HUES64 (cell line): ENCODE data around the gene GNG3. TPM values are rescaled to one million over a fixed set of nuclear protein-coding genes. Genes with fewer than 3 reads are reported as not detected.

Experiments used
- H3K27ac ChIP-seq: 2 replicates; pipeline ENCODE4 v1.7.0; 2013; ENCODE audit warnings: low read depth, low read length, inconsistent platforms
- H3K27me3 ChIP-seq: 2 replicates; pipeline ENCODE4 v1.6.1; 2013; ENCODE audit warnings: mild to moderate bottlenecking, low read length; ENCODE audit not compliant: insufficient read depth
- H3K36me3 ChIP-seq: 2 replicates; pipeline ENCODE4 v1.6.1; 2013; ENCODE audit warnings: mild to moderate bottlenecking, low read length; ENCODE audit not compliant: insufficient read depth
- H3K4me1 ChIP-seq: 2 replicates; pipeline ENCODE4 v1.6.1; 2013; ENCODE audit warnings: mild to moderate bottlenecking, low read length, moderate library complexity; ENCODE audit not compliant: insufficient read depth
- H3K4me3 ChIP-seq: 2 replicates; pipeline ENCODE4 v1.5.1; 2013; ENCODE audit warnings: mild to moderate bottlenecking, low read length, moderate library complexity
- H3K9ac ChIP-seq: 2 replicates; pipeline ENCODE4 v1.6.1; 2013; ENCODE audit warnings: mild to moderate bottlenecking, low read depth, low read length
- H3K9me3 ChIP-seq: 2 replicates; pipeline ENCODE4 v1.6.1; 2013; ENCODE audit warnings: low read depth, low read length; ENCODE audit not compliant: insufficient read depth
- WGBS: fragments of 150-250, 120-280 bp; methylation state at CpG from one replicate; pipeline ENCODE4 v1.1.7; 2013; ENCODE audit warnings: missing lambda C conversion rate; 5-methylcytosine and 5-hydroxymethylcytosine counted together
- polyA plus RNA-seq, 2 experiments: library from polyadenylated mRNA; stranded (reverse); fragments of 50-300 nt; gene quantifications; one replicate each; pipeline ENCODE4 v1.2.3, GENCODE V29; 2013

The GNG3 gene
- 6.3 TPM for polyA plus RNA-seq (2013, experiment 1 of 2)
- polyA plus RNA-seq (2013, experiment 2 of 2), result 5.3 TPM

DNA sequence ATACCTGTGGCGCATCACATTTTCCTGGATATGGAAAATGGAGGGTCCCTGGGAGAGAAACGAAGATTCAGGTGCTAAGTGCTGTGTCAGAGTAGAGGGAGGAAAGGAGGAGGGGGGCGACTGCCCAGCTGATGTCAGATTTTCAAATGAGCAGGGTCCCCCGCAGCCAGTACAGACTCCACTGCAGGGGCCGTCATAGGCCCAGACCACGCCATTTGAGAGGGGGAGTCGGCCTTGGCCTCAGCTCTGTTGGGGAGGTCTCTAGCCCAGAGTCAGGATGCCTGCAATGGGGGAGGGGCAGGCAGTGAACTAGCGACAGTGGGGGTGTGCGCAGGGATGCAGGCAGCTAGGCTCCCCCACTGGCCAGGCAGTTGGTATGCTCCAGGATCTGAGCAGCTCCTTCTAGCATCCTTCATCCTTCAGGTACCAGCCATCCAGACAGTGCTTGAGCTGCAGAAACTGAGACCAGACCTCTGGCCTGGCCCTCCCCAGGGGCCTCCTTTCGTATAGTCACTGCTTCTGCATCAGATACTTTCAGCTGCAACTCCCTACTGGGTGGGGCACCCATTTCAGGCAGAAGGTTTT lies at the start of gene GNG3, which contains the start of gene BSCL2:
Gene GNG3, plus strand, starts transcription at position 400 of the 585 bp plus-strand sequence. CDS start 620 bp downstream, outside the sequence.
Gene BSCL2, minus strand, starts transcription at position 148 of the 585 bp plus-strand sequence. CDS start 229 bp downstream, outside the sequence.
- Histone ChIP-seq H3K36me3 (peaks cover 28% of the 10 kb centered on the region), H3K27ac (peak within 1 kb of the TSS; percentile 80; the same call in 1 of the 2 replicates), H3K9ac (peak within 1 kb of the TSS; percentile 77), H3K27me3 (no peaks in the 10 kb centered on the region), H3K4me1 (peaks cover 21% of the 10 kb centered on the region), H3K9me3 (no peaks in the 10 kb centered on the region), H3K4me3 (peak within 1 kb of the TSS; percentile 82)
- 3% methylated on average over 9 of the region's 10 CpGs for WGBS

DNA sequence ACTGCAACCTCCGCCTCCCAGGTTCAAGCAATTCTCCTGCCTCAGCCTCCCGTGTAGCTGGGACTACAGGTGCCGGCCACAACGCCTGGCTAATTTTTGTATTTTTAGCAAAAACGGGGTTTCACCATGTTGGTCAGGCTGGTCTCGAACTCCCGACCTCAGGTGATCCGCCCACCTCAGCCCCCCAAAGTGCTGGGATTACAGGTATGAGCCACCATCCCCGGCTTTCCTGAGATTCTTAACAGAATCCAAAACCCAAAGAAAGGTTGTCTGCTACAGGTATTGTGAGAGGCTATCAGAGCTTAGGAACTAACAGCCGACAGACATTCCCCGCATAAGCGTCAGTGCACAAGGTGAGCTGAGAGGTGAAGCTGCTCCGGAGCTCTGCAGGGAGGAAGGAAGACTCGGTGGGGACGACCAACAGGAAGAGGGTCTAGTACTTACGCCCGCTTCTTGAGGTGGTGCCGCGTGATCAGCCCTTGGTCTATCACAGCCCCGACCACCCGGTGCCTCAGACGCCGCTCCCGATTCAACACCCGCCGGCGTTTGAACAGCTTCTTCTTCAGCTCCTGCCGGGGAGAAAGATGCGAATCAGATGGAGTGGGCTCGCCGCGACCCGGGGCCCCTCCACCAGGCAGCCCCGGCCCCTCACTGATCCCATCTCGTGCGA lies 42.9 kb upstream of the GNG3 start:
- Histone ChIP-seq H3K27me3 (no peaks in the 10 kb centered on the region), H3K36me3 (peaks cover 42% of the 10 kb centered on the region), H3K9ac (peak overlapping the region; percentile 100), H3K4me1 (peaks cover 9% of the 10 kb centered on the region; the same call in 1 of the 2 replicates), H3K9me3 (no peaks in the 10 kb centered on the region), H3K27ac (peak overlapping the region; percentile 98), H3K4me3 (peak overlapping the region; percentile 99)
- 2% methylated on average over 36 of the region's 36 CpGs for WGBS

- under 1% methylated on average over 46 of the region's 47 CpGs for WGBS
- no peaks in the 10 kb centered on the region for H3K9me3 ChIP-seq
- peak within 1 kb of the TSS; percentile 98 for H3K27ac ChIP-seq
- peak within 1 kb of the TSS; percentile 99 for H3K4me3 ChIP-seq
- H3K36me3 ChIP-seq, result peaks cover 42% of the 10 kb centered on the region
- H3K9ac ChIP-seq, result peak within 1 kb of the TSS; percentile 100
- H3K27me3 ChIP-seq, result no peaks in the 10 kb centered on the region
- H3K4me1 ChIP-seq, result peaks cover 9% of the 10 kb centered on the region; the same call in 1 of the 2 replicates
Observed at GRCh38 chr11:62665075-62665598, 42.3 kb upstream of the GNG3 start, which contains the start of the genes C11orf98 and CSKMT. Gene C11orf98 (minus strand): TSS chr11:62665210. CDS start chr11:62665169, 41 bp downstream. Gene CSKMT (plus strand): TSS chr11:62665312. CDS start chr11:62665880, 568 bp downstream.

- H3K36me3 ChIP-seq, result peaks cover 42% of the 10 kb centered on the region
- peaks cover 9% of the 10 kb centered on the region; the same call in 1 of the 2 replicates for H3K4me1 ChIP-seq
- H3K4me3 ChIP-seq, result peak overlapping the region; percentile 99
- 4% methylated on average over 39 of the region's 39 CpGs for WGBS
- H3K27me3 ChIP-seq, result no peaks in the 10 kb centered on the region
- no peaks in the 10 kb centered on the region for H3K9me3 ChIP-seq
- peak overlapping the region; percentile 100 for H3K9ac ChIP-seq
- H3K27ac ChIP-seq, result peak overlapping the region; percentile 98
Observed at GRCh38 chr11:62665599-62666258, 41.7 kb upstream of the GNG3 start.

GRCh38 chr11:62666259-62666926 lies 41.1 kb upstream of the GNG3 start:
- Histone ChIP-seq H3K27ac (peak overlapping the region; percentile 98), H3K9ac (peak overlapping the region; percentile 100), H3K27me3 (no peaks in the 10 kb centered on the region), H3K4me3 (peak overlapping the region; percentile 99), H3K4me1 (peaks cover 9% of the 10 kb centered on the region; the same call in 1 of the 2 replicates), H3K9me3 (no peaks in the 10 kb centered on the region), H3K36me3 (peaks cover 41% of the 10 kb centered on the region)
- 58% methylated on average over 16 of the region's 16 CpGs for WGBS

- Histone ChIP-seq H3K4me1 (peaks cover 9% of the 10 kb centered on the region; the same call in 1 of the 2 replicates), H3K36me3 (peaks cover 31% of the 10 kb centered on the region), H3K9me3 (no peaks in the 10 kb centered on the region), H3K27ac (peak overlapping the region; percentile 98; the same call in 1 of the 2 replicates), H3K9ac (peak overlapping the region; percentile 100; the same call in 1 of the 2 replicates), H3K4me3 (peak overlapping the region; percentile 99), H3K27me3 (no peaks in the 10 kb centered on the region)
- 74% methylated on average over 2 of the region's 2 CpGs for WGBS
Observed at GRCh38 chr11:62667460-62667859, 40.0 kb upstream of the GNG3 start.

DNA sequence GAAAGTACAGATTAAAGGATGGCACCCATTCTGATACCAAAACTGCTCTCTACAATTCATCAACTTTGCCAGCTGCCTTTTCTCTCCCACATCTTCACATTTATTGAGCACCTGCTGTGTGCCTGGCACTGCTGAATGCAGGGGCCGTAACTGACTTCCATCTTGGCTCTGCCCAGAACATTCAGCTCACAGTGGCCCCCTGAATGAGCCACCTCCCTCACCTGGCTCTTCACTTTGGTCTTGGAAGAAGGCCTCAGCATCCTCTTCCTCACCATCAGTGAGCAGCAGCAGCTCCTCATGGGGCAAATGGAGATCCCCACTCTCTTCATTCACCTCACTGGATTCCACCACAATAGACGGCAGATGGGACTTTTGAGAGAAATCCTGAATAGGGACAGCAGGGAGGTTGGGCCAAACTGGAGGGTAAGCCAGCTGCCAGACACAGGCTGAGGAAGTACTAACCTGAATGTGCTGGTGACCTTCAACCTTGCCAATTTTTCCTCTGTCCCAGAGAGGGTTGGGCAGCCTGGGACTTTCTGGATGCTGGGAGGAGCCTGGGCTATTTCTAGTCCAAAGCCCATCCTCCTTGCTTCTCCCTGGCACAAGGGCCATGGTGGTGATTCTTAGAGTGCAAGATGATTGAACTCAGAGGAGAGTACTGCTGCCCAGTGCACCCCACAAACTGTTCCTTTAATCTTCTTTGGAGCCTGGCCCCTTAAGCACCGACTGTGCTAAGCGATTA lies 37.9 kb upstream of the GNG3 start:
- Histone ChIP-seq H3K36me3 (peaks cover 39% of the 10 kb centered on the region), H3K27ac (peak overlapping the region; percentile 58; the same call in 1 of the 2 replicates), H3K9ac (no peak overlapping the region), H3K4me1 (peaks cover 9% of the 10 kb centered on the region; the same call in 1 of the 2 replicates), H3K4me3 (no peak overlapping the region), H3K9me3 (no peaks in the 10 kb centered on the region), H3K27me3 (no peaks in the 10 kb centered on the region)
- 82% methylated on average over 4 of the region's 4 CpGs for WGBS

DNA sequence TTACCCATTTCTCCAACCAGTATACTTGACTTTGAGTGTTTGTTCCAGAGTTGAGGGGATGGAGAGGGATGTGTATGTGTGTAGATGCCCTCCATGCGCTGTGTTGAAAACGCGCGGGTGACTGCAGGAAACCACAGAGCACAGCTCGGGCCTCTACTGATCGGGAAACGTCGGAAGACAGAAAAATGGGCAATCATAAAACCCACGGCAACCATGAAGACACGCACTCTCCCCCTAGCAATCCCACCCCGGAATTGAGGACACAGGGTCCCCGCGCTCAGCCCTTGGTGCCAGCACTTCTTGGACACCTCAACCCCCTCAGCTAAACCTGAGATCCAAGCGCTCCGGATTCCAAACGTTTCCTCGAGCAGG lies 36.3 kb upstream of the GNG3 start:
- Histone ChIP-seq H3K9me3 (no peaks in the 10 kb centered on the region), H3K27me3 (no peaks in the 10 kb centered on the region), H3K36me3 (peaks cover 43% of the 10 kb centered on the region), H3K27ac (peak overlapping the region; percentile 72), H3K4me3 (peak overlapping the region; percentile 77), H3K9ac (peak overlapping the region; percentile 88), H3K4me1 (peaks cover 6% of the 10 kb centered on the region; the same call in 1 of the 2 replicates)
- 3% methylated on average over 17 of the region's 17 CpGs for WGBS

- Histone ChIP-seq H3K9me3 (no peaks in the 10 kb centered on the region), H3K4me1 (0 out of 2 replicates have a peak, but pooled peaks cover under 1% of the 10 kb centered on the region), H3K27me3 (no peaks in the 10 kb centered on the region), H3K9ac (peak within 1 kb of the TSS; percentile 88), H3K27ac (peak within 1 kb of the TSS; percentile 72), H3K36me3 (peaks cover 43% of the 10 kb centered on the region), H3K4me3 (peak within 1 kb of the TSS; percentile 77)
- WGBS, result 1% methylated on average over 59 of the region's 59 CpGs
Observed at GRCh38 chr11:62671608-62672389, 35.7 kb upstream of the GNG3 start, which contains the start of the genes LBHD1 and UQCC3. Gene LBHD1 (minus strand): TSS chr11:62672267. CDS start chr11:62670031, 2,236 bp downstream. Gene UQCC3 (plus strand): TSS chr11:62671673. CDS start chr11:62671746, 73 bp downstream.
